Measurements from ENCODE around the gene PHC2. TPM values are rescaled to one million over a fixed set of nuclear protein-coding genes. Genes with fewer than 3 reads are reported as not detected.
A peak's percentile ranks its signal among the peaks of the same experiment; 100 is the strongest.

Gene PHC2
- total RNA-seq, 1 donor from 2014 or later, result 99.5 TPM

DNA sequence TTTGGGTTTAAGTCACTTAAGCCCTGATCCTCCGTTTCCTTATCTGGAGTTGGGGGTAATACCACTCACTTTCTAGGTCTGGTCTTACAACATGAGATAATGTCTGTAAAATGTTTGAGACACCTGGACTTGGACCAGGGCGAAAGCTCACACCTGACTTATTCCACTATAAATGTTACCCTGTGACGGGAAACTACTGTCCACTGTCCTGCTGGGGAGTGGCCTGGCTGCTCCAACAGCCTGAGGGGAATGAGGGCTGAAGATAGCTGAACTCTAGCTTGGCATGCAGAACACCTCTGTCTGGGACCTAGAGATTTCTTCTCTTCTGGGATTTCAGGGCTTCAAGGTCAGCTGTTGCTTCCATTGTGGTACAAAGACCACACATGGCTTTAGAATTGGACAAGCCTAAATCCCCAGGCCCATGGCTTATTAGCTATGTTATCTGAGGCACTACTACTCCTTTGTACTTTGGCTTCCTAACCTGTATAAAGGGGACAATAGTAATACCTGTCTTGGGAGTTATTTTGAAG, 100.5 kb downstream of the PHC2 start:
- Mint-ChIP-seq H3K27ac (no peak overlapping the region), H3K4me1 (peaks cover 6% of the 10 kb centered on the region), H3K4me3 (no peak overlapping the region), H3K27me3 (ENCODE audit: low read depth) (no peaks in the 10 kb centered on the region), H3K9me3 (no peaks in the 10 kb centered on the region), H3K36me3 (peaks cover 42% of the 10 kb centered on the region)
- no peak for DNase-seq (ENCODE audit: low spot score in 2 of 2, unreplicated experiment in 2 of 2)
- TF ChIP-seq, protein P1, sequence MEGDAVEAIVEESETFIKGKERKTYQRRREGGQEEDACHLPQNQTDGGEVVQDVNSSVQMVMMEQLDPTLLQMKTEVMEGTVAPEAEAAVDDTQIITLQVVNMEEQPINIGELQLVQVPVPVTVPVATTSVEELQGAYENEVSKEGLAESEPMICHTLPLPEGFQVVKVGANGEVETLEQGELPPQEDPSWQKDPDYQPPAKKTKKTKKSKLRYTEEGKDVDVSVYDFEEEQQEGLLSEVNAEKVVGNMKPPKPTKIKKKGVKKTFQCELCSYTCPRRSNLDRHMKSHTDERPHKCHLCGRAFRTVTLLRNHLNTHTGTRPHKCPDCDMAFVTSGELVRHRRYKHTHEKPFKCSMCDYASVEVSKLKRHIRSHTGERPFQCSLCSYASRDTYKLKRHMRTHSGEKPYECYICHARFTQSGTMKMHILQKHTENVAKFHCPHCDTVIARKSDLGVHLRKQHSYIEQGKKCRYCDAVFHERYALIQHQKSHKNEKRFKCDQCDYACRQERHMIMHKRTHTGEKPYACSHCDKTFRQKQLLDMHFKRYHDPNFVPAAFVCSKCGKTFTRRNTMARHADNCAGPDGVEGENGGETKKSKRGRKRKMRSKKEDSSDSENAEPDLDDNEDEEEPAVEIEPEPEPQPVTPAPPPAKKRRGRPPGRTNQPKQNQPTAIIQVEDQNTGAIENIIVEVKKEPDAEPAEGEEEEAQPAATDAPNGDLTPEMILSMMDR (IDR thresholded peaks at IDR 0.05; ENCODE audit: unreplicated experiment), result no peak

DNA sequence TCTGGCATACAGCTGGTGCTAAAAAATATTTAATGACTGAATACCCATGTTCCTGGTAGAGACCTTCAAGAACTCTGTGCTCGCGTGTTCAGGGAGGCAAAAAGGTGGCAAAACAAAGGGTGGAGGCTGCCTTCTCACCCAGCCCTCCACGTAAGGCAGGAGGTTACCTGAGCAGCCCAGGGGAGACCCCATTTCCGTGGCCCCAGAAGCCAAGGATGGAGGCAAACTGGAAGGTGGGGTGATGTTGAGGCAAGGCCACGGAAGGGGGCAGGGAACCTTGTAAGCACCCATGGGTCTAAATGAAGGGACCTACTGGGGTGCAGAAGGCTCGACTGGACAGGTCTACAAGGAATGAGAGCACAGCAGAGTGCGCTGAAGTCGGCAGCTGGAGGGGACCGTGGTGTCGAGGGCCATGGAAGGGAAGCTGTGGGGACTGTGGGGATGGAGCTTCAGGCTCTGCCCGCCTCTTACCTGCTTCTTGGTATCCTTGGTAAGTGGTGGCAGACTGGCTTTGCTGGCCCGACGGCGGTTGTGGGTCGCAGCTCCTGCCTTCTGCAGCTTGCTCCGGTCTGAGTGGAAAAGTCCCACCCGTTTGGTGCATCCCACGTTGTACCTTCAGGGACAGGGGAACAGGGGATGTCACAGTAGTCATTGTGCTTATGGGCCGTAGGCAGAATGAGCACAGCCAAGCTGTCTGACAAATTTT, 101.1 kb downstream of the PHC2 start:
- no peaks in the 10 kb centered on the region for H3K9me3 Mint-ChIP-seq
- H3K27me3 Mint-ChIP-seq (ENCODE audit: low read depth), result no peaks in the 10 kb centered on the region
- no peak for DNase-seq (ENCODE audit: low spot score in 2 of 2, unreplicated experiment in 2 of 2)
- H3K27ac Mint-ChIP-seq, result no peak overlapping the region
- H3K4me3 Mint-ChIP-seq, result no peak overlapping the region
- TF ChIP-seq, protein P1 (IDR thresholded peaks at IDR 0.05; ENCODE audit: unreplicated experiment), result no peak
- H3K4me1 Mint-ChIP-seq, result peaks cover 4% of the 10 kb centered on the region
- peaks cover 46% of the 10 kb centered on the region for H3K36me3 Mint-ChIP-seq

DNA sequence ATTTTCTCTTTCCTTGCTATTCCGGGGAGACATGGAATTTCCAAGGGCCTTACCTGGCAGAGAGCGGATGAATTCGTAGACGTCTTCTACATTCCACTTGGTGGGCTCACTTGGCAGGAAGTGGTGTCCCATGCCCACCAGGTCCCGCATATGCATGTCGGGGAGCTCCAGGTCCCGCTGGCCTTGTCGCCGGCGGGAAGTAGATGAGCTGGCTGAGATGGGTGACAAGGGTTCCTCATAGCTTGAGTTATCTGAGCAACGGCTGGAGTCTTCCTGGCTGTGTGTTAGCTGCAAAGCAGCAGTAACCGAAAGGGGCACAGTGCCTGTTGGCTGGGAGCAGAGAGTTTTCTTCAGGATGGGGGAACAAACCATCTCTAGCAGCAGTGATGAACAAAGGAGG, 102.1 kb downstream of the PHC2 start:
- Mint-ChIP-seq H3K27ac (peak overlapping the region; percentile 52), H3K36me3 (peaks cover 48% of the 10 kb centered on the region), H3K9me3 (no peaks in the 10 kb centered on the region), H3K4me3 (no peak overlapping the region), H3K4me1 (peaks cover 4% of the 10 kb centered on the region), H3K27me3 (ENCODE audit: low read depth) (no peaks in the 10 kb centered on the region)
- no peak for DNase-seq (ENCODE audit: low spot score in 2 of 2, unreplicated experiment in 2 of 2)
- TF ChIP-seq, protein P1 (IDR thresholded peaks at IDR 0.05; ENCODE audit: unreplicated experiment), result no peak

DNA sequence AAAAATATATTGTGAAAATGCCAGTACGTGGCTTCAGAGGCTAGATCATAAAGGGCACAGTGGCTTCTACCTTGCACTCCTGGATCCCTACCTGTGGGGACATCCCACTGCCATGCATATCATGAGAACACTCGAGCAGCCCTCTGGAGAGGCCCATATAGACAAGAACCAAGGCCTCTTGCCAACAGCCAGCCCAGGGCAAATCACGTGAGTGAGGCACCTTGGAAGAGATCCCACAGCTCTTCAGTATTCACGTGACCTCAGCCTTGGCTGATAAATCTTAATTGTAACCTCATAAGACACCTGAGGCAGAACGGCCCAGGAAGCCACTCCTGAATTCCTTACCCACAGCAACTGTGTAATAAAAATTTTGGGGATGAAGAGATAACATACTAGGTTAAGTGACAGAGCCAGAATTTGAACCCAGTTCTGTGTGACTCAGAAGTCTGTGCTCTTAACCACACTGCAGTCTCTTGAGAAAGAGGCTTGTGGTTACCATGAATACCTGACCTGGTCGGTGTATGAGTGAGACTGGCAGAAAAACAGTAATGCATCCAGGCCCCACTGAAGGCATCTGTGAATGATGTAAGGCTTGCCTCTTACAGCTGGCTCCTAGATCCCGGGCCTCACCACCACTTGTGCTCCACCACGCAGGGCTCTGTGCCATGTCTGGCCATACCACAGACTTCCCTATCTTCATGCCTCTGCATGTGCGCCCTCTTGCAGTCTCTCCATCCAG, 103.1 kb downstream of the PHC2 start:
- H3K27ac Mint-ChIP-seq, result no peak overlapping the region
- peaks cover 4% of the 10 kb centered on the region for H3K4me1 Mint-ChIP-seq

DNA sequence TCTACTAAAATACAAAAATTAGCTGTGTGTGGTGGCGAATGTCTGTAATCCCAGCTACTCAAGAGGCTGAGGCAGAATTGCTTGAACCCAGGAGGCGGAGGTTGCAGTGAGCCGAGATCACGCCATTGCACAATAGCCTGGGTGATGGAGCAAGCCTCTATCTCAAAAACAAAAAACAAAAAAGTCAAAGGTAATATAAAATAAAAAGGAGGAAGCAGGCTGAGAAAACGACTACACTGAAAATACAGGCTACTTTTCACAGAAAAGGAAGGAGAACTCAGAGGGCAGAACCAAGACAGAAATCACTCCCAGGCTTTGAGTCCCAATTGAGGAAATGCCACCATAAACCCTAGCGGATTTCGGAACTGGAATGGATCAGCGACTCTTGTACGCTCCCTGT, 104.1 kb downstream of the PHC2 start:
- H3K4me1 Mint-ChIP-seq, result peaks cover 4% of the 10 kb centered on the region
- H3K27ac Mint-ChIP-seq, result no peak overlapping the region
- peaks cover 38% of the 10 kb centered on the region for H3K36me3 Mint-ChIP-seq
- H3K4me3 Mint-ChIP-seq, result no peak overlapping the region
- TF ChIP-seq, protein P1 (IDR thresholded peaks at IDR 0.05; ENCODE audit: unreplicated experiment), result no peak
- no peaks in the 10 kb centered on the region for H3K27me3 Mint-ChIP-seq (ENCODE audit: low read depth)
- DNase-seq (ENCODE audit: low spot score in 2 of 2, unreplicated experiment in 2 of 2), result no peak
- H3K9me3 Mint-ChIP-seq, result no peaks in the 10 kb centered on the region

More for the DNA sequence above, 103.1 kb downstream of the PHC2 start:
- Mint-ChIP-seq H3K9me3 (no peaks in the 10 kb centered on the region), H3K4me3 (no peak overlapping the region), H3K36me3 (peaks cover 46% of the 10 kb centered on the region), H3K27me3 (ENCODE audit: low read depth) (no peaks in the 10 kb centered on the region)
- TF ChIP-seq, protein P1 (IDR thresholded peaks at IDR 0.05; ENCODE audit: unreplicated experiment), result no peak
- DNase-seq (ENCODE audit: low spot score in 2 of 2, unreplicated experiment in 2 of 2), result no peak

Measured in mesothelial cell of epicardium (in vitro differentiated cells).